Breast epithelium (tissue), 3 donors: ENCODE results near the gene TMEM79.

Experiments
- CTCF ChIP-seq, 3 donors: fragments of 450-650 bp; IDR thresholded peaks; one replicate each; pipeline ENCODE4 v1.5.1; 2016 to 2017; ENCODE audit warnings: antibody characterized with exemption in 3 of 3, mild to moderate bottlenecking in 3 of 3, moderate library complexity in 3 of 3
- POLR2AphosphoS5 ChIP-seq, 3 donors: sonication (generic); formaldehyde crosslinking; IDR thresholded peaks; one replicate each; pipeline ENCODE4 v1.6.1; 2017; ENCODE audit warnings: antibody characterized with exemption in 3 of 3

- TF ChIP-seq CTCF (IDR thresholded peaks at IDR 0.05) = no peak
- no peak for TF ChIP-seq POLR2AphosphoS5 (IDR thresholded peaks at IDR 0.05)
Observed at GRCh38 chr1:156263288-156263655, 20.9 kb upstream of the TMEM79 start.
